ENCODE data around the gene LTO1.

DNA sequence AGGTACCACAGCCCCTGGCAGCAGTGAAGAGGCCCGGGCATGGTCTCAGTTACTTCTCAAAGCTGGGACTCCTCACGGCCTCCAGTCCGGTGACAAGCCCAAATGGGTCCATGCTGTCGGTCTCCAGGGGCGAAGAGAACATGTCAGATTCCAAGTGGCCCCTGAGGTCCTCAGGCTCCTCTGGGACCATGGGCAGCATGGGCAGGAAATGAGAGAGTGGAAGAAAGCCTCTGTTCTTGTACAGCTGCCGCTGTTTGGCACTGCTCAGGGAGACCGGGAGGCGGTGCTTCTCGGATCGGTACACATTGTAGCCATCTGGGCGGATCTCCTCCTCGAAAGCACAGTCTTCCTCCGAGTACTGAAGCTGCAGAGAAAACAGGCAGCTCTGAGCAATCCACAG is 24.1 kb upstream of the LTO1 start:
- TF ChIP-seq, protein P1, sequence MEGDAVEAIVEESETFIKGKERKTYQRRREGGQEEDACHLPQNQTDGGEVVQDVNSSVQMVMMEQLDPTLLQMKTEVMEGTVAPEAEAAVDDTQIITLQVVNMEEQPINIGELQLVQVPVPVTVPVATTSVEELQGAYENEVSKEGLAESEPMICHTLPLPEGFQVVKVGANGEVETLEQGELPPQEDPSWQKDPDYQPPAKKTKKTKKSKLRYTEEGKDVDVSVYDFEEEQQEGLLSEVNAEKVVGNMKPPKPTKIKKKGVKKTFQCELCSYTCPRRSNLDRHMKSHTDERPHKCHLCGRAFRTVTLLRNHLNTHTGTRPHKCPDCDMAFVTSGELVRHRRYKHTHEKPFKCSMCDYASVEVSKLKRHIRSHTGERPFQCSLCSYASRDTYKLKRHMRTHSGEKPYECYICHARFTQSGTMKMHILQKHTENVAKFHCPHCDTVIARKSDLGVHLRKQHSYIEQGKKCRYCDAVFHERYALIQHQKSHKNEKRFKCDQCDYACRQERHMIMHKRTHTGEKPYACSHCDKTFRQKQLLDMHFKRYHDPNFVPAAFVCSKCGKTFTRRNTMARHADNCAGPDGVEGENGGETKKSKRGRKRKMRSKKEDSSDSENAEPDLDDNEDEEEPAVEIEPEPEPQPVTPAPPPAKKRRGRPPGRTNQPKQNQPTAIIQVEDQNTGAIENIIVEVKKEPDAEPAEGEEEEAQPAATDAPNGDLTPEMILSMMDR (conservative IDR thresholded peaks at IDR 0.05; ENCODE audit: low read length), result no peak
- no peak for TF ChIP-seq EZH2phosphoT487 (IDR thresholded peaks at IDR 0.05; ENCODE audit: borderline replicate concordance)
